Neural progenitor cell (in vitro differentiated cells): Measurements from ENCODE around the gene ERO1A.

Experiments
- CTCF ChIP-seq: fragments of 200-600 bp; sonication (generic); IDR thresholded peaks from 2 replicates; pipeline ENCODE4 v1.5.1; 2017; ENCODE audit warnings: antibody characterized with exemption, mild to moderate bottlenecking
- EZH2 ChIP-seq: fragments of 200-600 bp; sonication (generic); IDR thresholded peaks from 2 replicates; pipeline ENCODE4 v1.6.1; 2017; ENCODE audit warnings: antibody characterized with exemption, mild to moderate bottlenecking, moderate library complexity

GRCh38 chr14:52649511-52649910 lies 45.8 kb downstream of the ERO1A start:
- TF ChIP-seq CTCF (no peak), EZH2 (no peak)
